WTC11 (cell line): ENCODE measurements around the gene FAM25A.
"Not testable (repeated sequence)": the region's sequence is repeated elsewhere in the genome, so short reads cannot be mapped to it uniquely, and the experiment has no call there.

ENCODE experiments used
- ATF1 ChIP-seq: sonication (generic); formaldehyde crosslinking; IDR thresholded peaks from 2 replicates; pipeline ENCODE4 v1.8.1; 2023; ENCODE audit warnings: mild to moderate bottlenecking, moderate library complexity, missing genetic modification reagents
- ELF4 ChIP-seq: sonication (generic); formaldehyde crosslinking; IDR thresholded peaks from 2 replicates; pipeline ENCODE4 v1.8.1; 2022; ENCODE audit warnings: low read depth, mild to moderate bottlenecking, moderate library complexity, missing genetic modification reagents
- ESRRA ChIP-seq: sonication (generic); formaldehyde crosslinking; IDR thresholded peaks from 2 replicates; pipeline ENCODE4 v1.8.1; 2022; ENCODE audit warnings: mild to moderate bottlenecking, missing genetic modification reagents, borderline replicate concordance
- FOXJ3 ChIP-seq: sonication (generic); formaldehyde crosslinking; IDR thresholded peaks from 2 replicates; pipeline ENCODE4 v1.9.0; 2021; ENCODE audit warnings: missing genetic modification reagents, mild to moderate bottlenecking, borderline replicate concordance
- SP1 ChIP-seq: sonication (generic); formaldehyde crosslinking; conservative IDR thresholded peaks from 2 replicates; pipeline ENCODE4 v1.8.1; 2022; ENCODE audit warnings: missing genetic modification reagents
- TP53 ChIP-seq: sonication (generic); formaldehyde crosslinking; IDR thresholded peaks from 2 replicates; pipeline ENCODE4 v1.8.1; 2023; ENCODE audit warnings: mild to moderate bottlenecking, missing genetic modification reagents
- ZNF416 ChIP-seq: fragments of 250-450 bp; sonication (Bioruptor Pico); IDR thresholded peaks from 2 replicates; pipeline ENCODE4 v1.9.0; 2021; ENCODE audit warnings: mild to moderate bottlenecking, inconsistent platforms
- TF ChIP-seq, protein P1 (sequence below): fragments of 200-600 bp; IDR thresholded peaks from 2 replicates; pipeline ENCODE4 v1.8.0; 2022; ENCODE audit warnings: antibody characterized with exemption
- TF ChIP-seq, protein P2 (sequence below): sonication (generic); formaldehyde crosslinking; IDR thresholded peaks from 2 replicates; pipeline ENCODE4 v1.8.0; 2022; ENCODE audit warnings: mild to moderate bottlenecking, missing genetic modification reagents
- TF ChIP-seq, protein P3 (sequence below): sonication (generic); formaldehyde crosslinking; IDR thresholded peaks from 2 replicates; pipeline ENCODE4 v1.8.0; 2023; ENCODE audit warnings: missing genetic modification reagents
- TF ChIP-seq, protein P4 (sequence below): fragments of 250-450 bp; sonication (Bioruptor Pico); conservative IDR thresholded peaks from 2 replicates; pipeline ENCODE4 v1.9.0; 2021; ENCODE audit warnings: mild to moderate bottlenecking
- TF ChIP-seq, protein P5 (sequence below): sonication (generic); formaldehyde crosslinking; IDR thresholded peaks from 2 replicates; pipeline ENCODE4 v1.8.0; 2022; ENCODE audit warnings: mild to moderate bottlenecking, missing genetic modification reagents

DNA sequence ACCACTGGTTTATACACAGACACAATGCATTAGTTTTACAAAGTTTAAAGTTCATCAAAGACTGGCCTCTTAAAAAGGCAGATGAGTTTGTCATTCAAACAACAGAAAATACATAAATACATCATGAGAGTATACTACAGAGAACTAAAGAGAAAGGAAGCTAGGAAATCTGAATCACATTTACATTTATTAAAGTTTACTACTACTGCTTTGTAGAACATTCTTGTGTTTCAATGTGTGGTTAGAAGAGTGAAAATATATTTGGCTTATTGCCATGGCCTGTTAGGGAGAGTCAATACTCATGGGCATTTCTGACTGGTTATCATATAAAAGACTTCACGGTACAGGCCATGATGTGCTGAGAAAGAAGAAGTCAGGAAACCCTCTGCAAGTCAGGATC, 13.0 kb upstream of the FAM25A start:
- not testable (repeated sequence) for TF ChIP-seq ATF1, SP1, ZNF416, ESRRA, TP53, FOXJ3, ELF4 (CRISPR knock-in tag)
- TF ChIP-seq, protein P1, sequence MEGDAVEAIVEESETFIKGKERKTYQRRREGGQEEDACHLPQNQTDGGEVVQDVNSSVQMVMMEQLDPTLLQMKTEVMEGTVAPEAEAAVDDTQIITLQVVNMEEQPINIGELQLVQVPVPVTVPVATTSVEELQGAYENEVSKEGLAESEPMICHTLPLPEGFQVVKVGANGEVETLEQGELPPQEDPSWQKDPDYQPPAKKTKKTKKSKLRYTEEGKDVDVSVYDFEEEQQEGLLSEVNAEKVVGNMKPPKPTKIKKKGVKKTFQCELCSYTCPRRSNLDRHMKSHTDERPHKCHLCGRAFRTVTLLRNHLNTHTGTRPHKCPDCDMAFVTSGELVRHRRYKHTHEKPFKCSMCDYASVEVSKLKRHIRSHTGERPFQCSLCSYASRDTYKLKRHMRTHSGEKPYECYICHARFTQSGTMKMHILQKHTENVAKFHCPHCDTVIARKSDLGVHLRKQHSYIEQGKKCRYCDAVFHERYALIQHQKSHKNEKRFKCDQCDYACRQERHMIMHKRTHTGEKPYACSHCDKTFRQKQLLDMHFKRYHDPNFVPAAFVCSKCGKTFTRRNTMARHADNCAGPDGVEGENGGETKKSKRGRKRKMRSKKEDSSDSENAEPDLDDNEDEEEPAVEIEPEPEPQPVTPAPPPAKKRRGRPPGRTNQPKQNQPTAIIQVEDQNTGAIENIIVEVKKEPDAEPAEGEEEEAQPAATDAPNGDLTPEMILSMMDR = not testable (repeated sequence)
- TF ChIP-seq, protein P2, sequence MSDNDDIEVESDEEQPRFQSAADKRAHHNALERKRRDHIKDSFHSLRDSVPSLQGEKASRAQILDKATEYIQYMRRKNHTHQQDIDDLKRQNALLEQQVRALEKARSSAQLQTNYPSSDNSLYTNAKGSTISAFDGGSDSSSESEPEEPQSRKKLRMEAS (CRISPR knock-in tag) = not testable (repeated sequence)
- TF ChIP-seq, protein P3, sequence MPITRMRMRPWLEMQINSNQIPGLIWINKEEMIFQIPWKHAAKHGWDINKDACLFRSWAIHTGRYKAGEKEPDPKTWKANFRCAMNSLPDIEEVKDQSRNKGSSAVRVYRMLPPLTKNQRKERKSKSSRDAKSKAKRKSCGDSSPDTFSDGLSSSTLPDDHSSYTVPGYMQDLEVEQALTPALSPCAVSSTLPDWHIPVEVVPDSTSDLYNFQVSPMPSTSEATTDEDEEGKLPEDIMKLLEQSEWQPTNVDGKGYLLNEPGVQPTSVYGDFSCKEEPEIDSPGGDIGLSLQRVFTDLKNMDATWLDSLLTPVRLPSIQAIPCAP (CRISPR knock-in tag) = not testable (repeated sequence)
- TF ChIP-seq, protein P4, sequence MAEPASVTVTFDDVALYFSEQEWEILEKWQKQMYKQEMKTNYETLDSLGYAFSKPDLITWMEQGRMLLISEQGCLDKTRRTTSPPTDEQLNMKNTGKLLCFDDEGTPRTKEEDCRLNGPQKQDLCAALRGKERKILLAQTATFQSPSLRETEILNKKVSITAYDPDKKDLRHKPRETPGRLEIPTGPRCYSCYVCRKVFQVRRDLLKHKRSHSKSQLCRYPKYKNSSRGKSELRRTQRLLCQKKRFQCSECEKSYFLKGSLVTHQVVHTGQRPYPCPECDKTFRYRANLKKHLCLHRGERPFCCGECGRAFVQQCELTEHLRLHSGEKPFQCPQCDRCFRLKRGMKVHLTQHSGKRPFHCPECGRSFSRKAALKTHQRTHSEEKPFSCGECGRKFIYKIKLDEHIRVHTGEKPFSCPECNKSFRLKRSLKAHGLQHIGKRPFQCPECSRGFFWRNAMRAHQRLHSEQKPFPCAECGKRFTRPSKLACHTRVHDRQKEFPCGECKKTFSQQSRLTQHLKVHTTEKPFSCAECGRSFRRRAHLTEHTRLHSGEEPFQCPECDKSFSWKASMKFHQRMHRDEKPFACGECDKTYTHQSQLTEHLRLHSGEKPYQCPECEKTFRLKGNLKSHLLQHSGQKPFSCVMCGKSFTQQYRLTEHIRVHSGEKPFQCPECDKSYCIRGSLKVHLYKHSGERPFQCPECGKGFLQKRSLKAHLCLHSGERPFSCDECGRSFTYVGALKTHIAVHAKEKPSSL (CRISPR knock-in tag) = not testable (repeated sequence)
- TF ChIP-seq, protein P5, sequence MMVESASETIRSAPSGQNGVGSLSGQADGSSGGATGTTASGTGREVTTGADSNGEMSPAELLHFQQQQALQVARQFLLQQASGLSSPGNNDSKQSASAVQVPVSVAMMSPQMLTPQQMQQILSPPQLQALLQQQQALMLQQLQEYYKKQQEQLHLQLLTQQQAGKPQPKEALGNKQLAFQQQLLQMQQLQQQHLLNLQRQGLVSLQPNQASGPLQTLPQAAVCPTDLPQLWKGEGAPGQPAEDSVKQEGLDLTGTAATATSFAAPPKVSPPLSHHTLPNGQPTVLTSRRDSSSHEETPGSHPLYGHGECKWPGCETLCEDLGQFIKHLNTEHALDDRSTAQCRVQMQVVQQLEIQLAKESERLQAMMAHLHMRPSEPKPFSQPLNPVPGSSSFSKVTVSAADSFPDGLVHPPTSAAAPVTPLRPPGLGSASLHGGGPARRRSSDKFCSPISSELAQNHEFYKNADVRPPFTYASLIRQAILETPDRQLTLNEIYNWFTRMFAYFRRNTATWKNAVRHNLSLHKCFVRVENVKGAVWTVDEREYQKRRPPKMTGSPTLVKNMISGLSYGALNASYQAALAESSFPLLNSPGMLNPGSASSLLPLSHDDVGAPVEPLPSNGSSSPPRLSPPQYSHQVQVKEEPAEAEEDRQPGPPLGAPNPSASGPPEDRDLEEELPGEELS (CRISPR knock-in tag) = not testable (repeated sequence)
